T-cell (primary cell): ENCODE measurements around the gene KCTD7. TPM values are rescaled to one million over a fixed set of nuclear protein-coding genes. Genes with fewer than 3 reads are reported as not detected.
"Not testable (repeated sequence)": the region's sequence is repeated elsewhere in the genome, so short reads cannot be mapped to it uniquely, and the experiment has no call there.

Experiments
- ATAC-seq, 4 experiments: fragments of 200-7000 bp in 3 of 4; fragments of 150-1000 bp in 1 of 4; cut with Tn5 transposase; replicated peaks in 1 of 4; 1 replicate in 3 of 4; 2 replicates in 1 of 4; pipeline ENCODE4 v1.10.0; 2021; ENCODE audit warnings: moderate library complexity in 3 of 4, mild to moderate bottlenecking in 2 of 4, moderate number of reproducible peaks in 1 of 4
- CTCF ChIA-PET, 2 donors: fragments of 300-600 bp; sonication (Branson Sonifier 250); formaldehyde crosslinking; loops; one replicate each; lab custom pipeline; 2022; ENCODE audit warnings: antibody characterized with exemption in 2 of 2; lab: Charles Lee
- POLR2A ChIA-PET, 2 donors: fragments of 300-600 bp; sonication (Branson Sonifier 250); formaldehyde crosslinking; loops; one replicate each; lab custom pipeline; 2022; ENCODE audit warnings: antibody characterized with exemption in 2 of 2; lab: Charles Lee
- DNase-seq, 35 experiments: peaks; one replicate each; pipeline versions ENCODE4 v3.0.0 to v3.0.0-alpha.2; 2013 to 2023
- H3K27ac ChIP-seq: one replicate; pipeline ENCODE4 v1.5.1; 2013; ENCODE audit warnings: low read length
- H3K27me3 ChIP-seq, 2 experiments: replicated peaks in 1 of 2; 1 replicate in 1 of 2; 2 replicates in 1 of 2; pipeline versions ENCODE4 v1.6.1 to v1.7.0; 2013; ENCODE audit warnings: low read length in 1 of 2, mixed read lengths in 1 of 2; ENCODE audit not compliant: control insufficient read depth in 2 of 2, insufficient read depth in 2 of 2; ENCODE audit errors: extremely low read depth in 1 of 2
- H3K36me3 ChIP-seq, 2 donors: 1 replicate in 1 of 2; 2 replicates in 1 of 2; pipeline versions ENCODE4 v1.6.1 to v1.7.0; 2013; ENCODE audit warnings: low read length in 1 of 2; ENCODE audit not compliant: control insufficient read depth in 2 of 2, insufficient read depth in 1 of 2; ENCODE audit errors: extremely low read depth in 1 of 2
- H3K4me1 ChIP-seq, 2 experiments: 1 replicate in 1 of 2; 2 replicates in 1 of 2; pipeline versions ENCODE4 v1.6.1 to v1.7.0; 2013; ENCODE audit warnings: low read length in 2 of 2, mixed read lengths in 1 of 2; ENCODE audit not compliant: insufficient read depth in 2 of 2, control insufficient read depth in 1 of 2; ENCODE audit errors: extremely low read depth in 1 of 2
- H3K4me3 ChIP-seq, 2 donors: 1 replicate in 1 of 2; 2 replicates in 1 of 2; pipeline versions ENCODE4 v1.5.1 to v1.7.0; 2013; ENCODE audit warnings: mild to moderate bottlenecking in 2 of 2, low read length in 1 of 2, moderate library complexity in 1 of 2; ENCODE audit not compliant: control insufficient read depth in 1 of 2; ENCODE audit errors: extremely low read depth in 1 of 2
- H3K9me3 ChIP-seq: 2 replicates; pipeline ENCODE4 v1.7.0; 2013
- H3K27ac Mint-ChIP-seq, 2 donors: one replicate each; pipeline ENCODE4 v1.8.0; 2020 to 2021; ENCODE audit warnings: mild to moderate bottlenecking in 2 of 2, mixed read lengths in 2 of 2
- H3K27me3 Mint-ChIP-seq, 2 donors: one replicate each; pipeline ENCODE4 v1.8.0; 2021 to 2022; ENCODE audit warnings: mixed read lengths in 2 of 2
- H3K36me3 Mint-ChIP-seq: one replicate; pipeline ENCODE4 v1.8.0; 2021; ENCODE audit warnings: mixed read lengths
- H3K4me1 Mint-ChIP-seq, 3 donors: one replicate each; pipeline ENCODE4 v1.8.0; 2020 to 2022; ENCODE audit warnings: mixed read lengths in 3 of 3, mild to moderate bottlenecking in 1 of 3
- H3K4me3 Mint-ChIP-seq, 3 donors: one replicate each; pipeline ENCODE4 v1.8.0; 2020 to 2022; ENCODE audit warnings: mild to moderate bottlenecking in 3 of 3, mixed read lengths in 3 of 3, moderate library complexity in 3 of 3
- H3K9me3 Mint-ChIP-seq, 3 donors: one replicate each; pipeline ENCODE4 v1.8.0; 2020 to 2022; ENCODE audit warnings: mixed read lengths in 3 of 3
- WGBS: methylation state at CpG from one replicate; pipeline ENCODE4 v1.1.5; 2013; ENCODE audit warnings: missing lambda C conversion rate; ENCODE audit not compliant: insufficient coverage; 5-methylcytosine and 5-hydroxymethylcytosine counted together
- total RNA-seq, 35 experiments: library from RNA in 6 of 35; stranded (reverse) in 6 of 35; fragments of 120-200 nt in 1 of 35; gene quantifications; one replicate each; pipeline versions ENCODE4 v1.2.1 to v1.2.4 and lab custom pipeline; 2013 to 2026

Gene KCTD7
- total RNA-seq, 5 donors from 2014 or later (not counting 1 experiment from before 2014, with no cell fraction given), result 23.1 to 44.3 (median 39.3) TPM

GRCh38 chr7:66609176-66609575, 19.5 kb upstream of the KCTD7 start:
- Histone ChIP-seq H3K27me3 (no peaks in the 10 kb centered on the region), H3K4me1 (no peaks in the 10 kb centered on the region), H3K4me3 (no peak overlapping the region), H3K27ac (no peak overlapping the region), H3K9me3 (no peaks in the 10 kb centered on the region), H3K36me3 (no peaks in the 10 kb centered on the region)
- H3K27ac Mint-ChIP-seq, result no peak overlapping the region
- ChIA-PET POLR2A (no interaction called here), CTCF (interaction anchor here in 1 of 2 donors (0.7 kb wide), 1 partner anchor 284 kb away, joined by 3 read pairs; no protein-coding TSS in a partner anchor)
- H3K9me3 Mint-ChIP-seq, result no peaks in the 10 kb centered on the region
- WGBS, result 72% methylated on average over 3 of the region's 3 CpGs
- H3K4me1 Mint-ChIP-seq, result no peaks in the 10 kb centered on the region
- no peaks in the 10 kb centered on the region for H3K27me3 Mint-ChIP-seq
- no peak overlapping the region for H3K4me3 Mint-ChIP-seq
- no peaks in the 10 kb centered on the region for H3K36me3 Mint-ChIP-seq
- ATAC-seq, result no peak
- DNase-seq, result no peak

- ATAC-seq, H3K36me3 Mint-ChIP-seq, H3K27me3 Mint-ChIP-seq, H3K4me1 Mint-ChIP-seq, DNase-seq, H3K9me3 ChIP-seq, H3K4me1 ChIP-seq, H3K36me3 ChIP-seq, H3K4me3 Mint-ChIP-seq, H3K27ac Mint-ChIP-seq, CTCF ChIA-PET, POLR2A ChIA-PET, H3K4me3 ChIP-seq, H3K27me3 ChIP-seq, H3K27ac ChIP-seq, H3K9me3 Mint-ChIP-seq: not testable (repeated sequence)
- 94% methylated on average over 11 of the region's 33 CpGs for whole genome bisulfite sequencing
Measured at GRCh38 chr7:66614596-66614995, 14.1 kb upstream of the KCTD7 start.

- DNase-seq (no peak), ATAC-seq (no peak)
- Mint-ChIP-seq H3K36me3 (no peaks in the 10 kb centered on the region), H3K4me1 (no peaks in the 10 kb centered on the region), H3K27ac (no peak overlapping the region), H3K27me3 (no peaks in the 10 kb centered on the region), H3K4me3 (no peak overlapping the region), H3K9me3 (no peaks in the 10 kb centered on the region)
- no peaks in the 10 kb centered on the region for H3K4me1 ChIP-seq
- no peak overlapping the region for H3K4me3 ChIP-seq
- CTCF ChIA-PET, result interaction anchor here in 1 of 2 donors (0.7 kb wide), 1 partner anchor 28 kb away, joined by 4 read pairs; no protein-coding TSS in a partner anchor
- no peak overlapping the region for H3K27ac ChIP-seq
- H3K36me3 ChIP-seq, result no peaks in the 10 kb centered on the region
- peaks cover 0 to 3% of the 10 kb centered on the region in 2 experiments for H3K27me3 ChIP-seq
- WGBS, result no CpG with 5 or more reads among the region's 1 CpG
- POLR2A ChIA-PET, result interaction anchor here in 1 of 2 donors (0.7 kb wide), 1 partner anchor 18 kb away, joined by 4 read pairs; no protein-coding TSS in a partner anchor
- H3K9me3 ChIP-seq, result no peaks in the 10 kb centered on the region
Measured at GRCh38 chr7:66615699-66616098, 13.0 kb upstream of the KCTD7 start.

GRCh38 chr7:66617295-66617694, 11.4 kb upstream of the KCTD7 start:
- Mint-ChIP-seq H3K9me3 (no peaks in the 10 kb centered on the region), H3K27me3 (no peaks in the 10 kb centered on the region), H3K27ac (no peak overlapping the region), H3K4me3 (no peak overlapping the region), H3K4me1 (no peaks in the 10 kb centered on the region), H3K36me3 (no peaks in the 10 kb centered on the region)
- H3K9me3 ChIP-seq, result no peaks in the 10 kb centered on the region
- ATAC-seq (no peak), DNase-seq (no peak)
- no peaks in the 10 kb centered on the region for H3K4me1 ChIP-seq
- WGBS, result 92% methylated on average over 4 of the region's 8 CpGs
- CTCF ChIA-PET, result no interaction called here
- no peak overlapping the region for H3K4me3 ChIP-seq
- POLR2A ChIA-PET, result no interaction called here
- peaks cover 0 to 3% of the 10 kb centered on the region in 2 experiments for H3K27me3 ChIP-seq
- H3K27ac ChIP-seq, result no peak overlapping the region
- no peaks in the 10 kb centered on the region for H3K36me3 ChIP-seq

GRCh38 chr7:66619341-66619948, 9.2 kb upstream of the KCTD7 start:
- H3K27ac Mint-ChIP-seq, ATAC-seq, POLR2A ChIA-PET: not testable (repeated sequence)

GRCh38 chr7:66626331-66626934, 2.2 kb upstream of the KCTD7 start:
- Histone ChIP-seq H3K36me3 (no peaks in the 10 kb centered on the region), H3K4me1 (peaks cover 11 to 33% of the 10 kb centered on the region in 2 experiments), H3K9me3 (no peaks in the 10 kb centered on the region), H3K27me3 (no peaks in the 10 kb centered on the region), H3K27ac (no peak overlapping the region), H3K4me3 (no peak overlapping the region)
- peaks cover 23 to 30% (median 27%) of the 10 kb centered on the region in 3 donors for H3K4me1 Mint-ChIP-seq
- H3K4me3 Mint-ChIP-seq, result peak overlapping the region; percentile 24 to 75 (median 66)
- H3K36me3 Mint-ChIP-seq, result no peaks in the 10 kb centered on the region
- POLR2A ChIA-PET, result interaction anchor here (0.6 to 2.5 kb wide), 3 partner anchors 15 to 218 kb away, joined by 3 to 14 read pairs (median 3); no protein-coding TSS in a partner anchor
- DNase-seq (no peak), ATAC-seq (no peak)
- no CpG with 5 or more reads among the region's 3 CpGs for WGBS
- no peaks in the 10 kb centered on the region for H3K27me3 Mint-ChIP-seq
- H3K27ac Mint-ChIP-seq, result no peak overlapping the region
- CTCF ChIA-PET, result no interaction called here
- no peaks in the 10 kb centered on the region for H3K9me3 Mint-ChIP-seq

More at GRCh38 chr7:66619341-66619948, 9.2 kb upstream of the KCTD7 start:
- H3K4me1 ChIP-seq, H3K27me3 ChIP-seq, H3K27me3 Mint-ChIP-seq, H3K9me3 ChIP-seq, H3K36me3 Mint-ChIP-seq, H3K9me3 Mint-ChIP-seq, H3K27ac ChIP-seq, CTCF ChIA-PET, H3K36me3 ChIP-seq, DNase-seq, H3K4me3 Mint-ChIP-seq, H3K4me3 ChIP-seq, H3K4me1 Mint-ChIP-seq: not testable (repeated sequence)
- no CpG with 5 or more reads among the region's 4 CpGs for WGBS
